Gastroesophageal sphincter (tissue), 4 donors: ENCODE data around the gene CTIF. TPM values are rescaled to one million over a fixed set of nuclear protein-coding genes. Genes with fewer than 3 reads are reported as not detected.

Source experiments
- ATAC-seq: fragments of 150-250 bp; one replicate; pipeline ENCODE4 v1.9.1; 2016; ENCODE audit warnings: mild to moderate bottlenecking, moderate library complexity
- H3K27ac ChIP-seq, 4 donors: fragments of 200-600 bp; sonication (generic) in 3 of 4; 1 replicate in 3 of 4; 2 replicates in 1 of 4; pipeline ENCODE4 v1.5.1; 2016 to 2019
- H3K27me3 ChIP-seq: fragments of 200-600 bp; sonication (generic); one replicate; pipeline ENCODE4 v1.5.1; 2019
- H3K36me3 ChIP-seq, 2 donors: fragments of 200-600 bp; sonication (generic); one replicate each; pipeline ENCODE4 v1.5.1; 2019; ENCODE audit warnings: control low read depth in 1 of 2
- H3K4me1 ChIP-seq, 3 donors: fragments of 200-600 bp; sonication (generic); 1 replicate in 2 of 3; 2 replicates in 1 of 3; pipeline ENCODE4 v1.5.1; 2016 to 2019; ENCODE audit warnings: control low read depth in 2 of 3
- H3K4me3 ChIP-seq, 2 donors: fragments of 200-600 bp; sonication (generic); one replicate each; pipeline ENCODE4 v1.5.1; 2019; ENCODE audit warnings: mild to moderate bottlenecking in 1 of 2, moderate library complexity in 1 of 2
- H3K9me3 ChIP-seq, 3 donors: fragments of 200-600 bp; sonication (generic); one replicate each; pipeline ENCODE4 v1.5.1; 2017 to 2019; ENCODE audit warnings: control low read depth in 2 of 3
- CTCF ChIP-seq, 4 experiments: fragments of 200-600 bp in 2 of 4; fragments of 450-650 bp in 2 of 4; sonication (generic) in 1 of 4; IDR thresholded peaks; one replicate each; pipeline ENCODE4 v1.5.1; 2017 to 2019; ENCODE audit warnings: antibody characterized with exemption in 4 of 4, mild to moderate bottlenecking in 2 of 4, moderate library complexity in 2 of 4
- EP300 ChIP-seq: sonication (generic); formaldehyde crosslinking; IDR thresholded peaks from one replicate; pipeline ENCODE4 v1.6.1; 2017; ENCODE audit warnings: antibody characterized with exemption, mild to moderate bottlenecking
- POLR2A ChIP-seq, 2 donors: fragments of 450-650 bp; IDR thresholded peaks; one replicate each; pipeline ENCODE4 v1.6.1; 2017; ENCODE audit warnings: antibody characterized with exemption in 2 of 2, mild to moderate bottlenecking in 2 of 2, moderate library complexity in 1 of 2
- POLR2AphosphoS5 ChIP-seq: sonication (generic); formaldehyde crosslinking; IDR thresholded peaks from one replicate; pipeline ENCODE4 v1.6.1; 2017; ENCODE audit warnings: antibody characterized with exemption
- WGBS, 2 donors: methylation state at CpG; one replicate each; pipeline ENCODE4 v1.1.5; 2018; ENCODE audit warnings: low coverage in 1 of 2; 5-methylcytosine and 5-hydroxymethylcytosine counted together
- total RNA-seq, 4 donors: library from RNA; depleted of rRNA; stranded (reverse); fragments of >200 nt; gene quantifications; one replicate each; pipeline ENCODE4 v1.1.0, GENCODE V29; 2016

CTIF gene
- total RNA-seq, 4 donors from 2014 or later = 31.4 to 124 (median 78.1) TPM

GRCh38 chr18:48638896-48639771 lies 100.3 kb downstream of the CTIF start:
- H3K4me3 ChIP-seq = no peak overlapping the region
- no peaks in the 10 kb centered on the region for H3K9me3 ChIP-seq
- H3K36me3 ChIP-seq = peaks cover 0 to 42% of the 10 kb centered on the region in 2 donors
- peaks cover 0 to 15% (median 0%) of the 10 kb centered on the region in 3 donors for H3K4me1 ChIP-seq
- H3K27me3 ChIP-seq = no peaks in the 10 kb centered on the region
- TF ChIP-seq POLR2A (IDR thresholded peaks at IDR 0.05) (no peak), CTCF (IDR thresholded peaks at IDR 0.05) (no peak), EP300 (no peak), POLR2AphosphoS5 (no peak)
- H3K27ac ChIP-seq = no peak overlapping the region
- ATAC-seq = no peak
- WGBS, 2 donors = 75 to 78% methylated on average over 4 to 5 of the region's 17 CpGs

- H3K4me3 ChIP-seq = no peak overlapping the region
- no peaks in the 10 kb centered on the region for H3K9me3 ChIP-seq
- no peaks in the 10 kb centered on the region for H3K27me3 ChIP-seq
- TF ChIP-seq CTCF (IDR thresholded peaks at IDR 0.05) = peak in 2 of 4 experiments; percentile 22 to 45
- TF ChIP-seq EP300 = no peak
- ATAC-seq = peak; percentile 33
- no peak overlapping the region for H3K27ac ChIP-seq
- peaks cover 0 to 39% of the 10 kb centered on the region in 2 donors for H3K36me3 ChIP-seq
- WGBS, 2 donors = 80 to 100% methylated on average over 1 to 3 of the region's 14 CpGs
- peaks cover 0 to 15% (median 0%) of the 10 kb centered on the region in 3 donors for H3K4me1 ChIP-seq
These were observed 101.1 kb downstream of the CTIF start for GRCh38 chr18:48639772-48640432.

GRCh38 chr18:48640566-48641270 lies 101.9 kb downstream of the CTIF start:
- no peak overlapping the region for H3K4me3 ChIP-seq
- no peak overlapping the region for H3K27ac ChIP-seq
- 26 to 69% methylated on average over 4 to 5 of the region's 6 CpGs for WGBS, 2 donors
- TF ChIP-seq POLR2A (IDR thresholded peaks at IDR 0.05) (no peak), CTCF (IDR thresholded peaks at IDR 0.05) (no peak), EP300 (no peak), POLR2AphosphoS5 (no peak)
- ATAC-seq = no peak
- peaks cover 0 to 15% (median 0%) of the 10 kb centered on the region in 3 donors for H3K4me1 ChIP-seq
- H3K36me3 ChIP-seq = peaks cover 0 to 39% of the 10 kb centered on the region in 2 donors
- H3K27me3 ChIP-seq = no peaks in the 10 kb centered on the region
- H3K9me3 ChIP-seq = no peaks in the 10 kb centered on the region

- 88 to 98% methylated on average over 4 of the region's 4 CpGs for WGBS, 2 donors
- Histone ChIP-seq H3K27ac (no peak overlapping the region), H3K27me3 (no peaks in the 10 kb centered on the region), H3K4me1 (peaks cover 0 to 23% (median 0%) of the 10 kb centered on the region in 3 donors), H3K4me3 (no peak overlapping the region), H3K9me3 (no peaks in the 10 kb centered on the region), H3K36me3 (peaks cover 0 to 27% of the 10 kb centered on the region in 2 donors)
- TF ChIP-seq POLR2A (IDR thresholded peaks at IDR 0.05) (no peak), EP300 (no peak)
- ATAC-seq = no peak
These were observed 103.2 kb downstream of the CTIF start for GRCh38 chr18:48641981-48642380.

GRCh38 chr18:48642503-48642902 lies 103.7 kb downstream of the CTIF start:
- no peak for ATAC-seq
- H3K4me3 ChIP-seq = no peak overlapping the region
- H3K4me1 ChIP-seq = peaks cover 0 to 28% (median 0%) of the 10 kb centered on the region in 3 donors
- H3K36me3 ChIP-seq = peaks cover 0 to 22% of the 10 kb centered on the region in 2 donors
- TF ChIP-seq POLR2A (IDR thresholded peaks at IDR 0.05) (no peak), POLR2AphosphoS5 (no peak), EP300 (no peak), CTCF (IDR thresholded peaks at IDR 0.05) (no peak)
- no peak overlapping the region for H3K27ac ChIP-seq
- 100% methylated on average over 1 of the region's 1 CpG for WGBS, 2 donors
- H3K27me3 ChIP-seq = no peaks in the 10 kb centered on the region
- H3K9me3 ChIP-seq = no peaks in the 10 kb centered on the region
